IMR-90 (cell line): ENCODE data around the gene CCN6. TPM values are rescaled to one million over a fixed set of nuclear protein-coding genes. Genes with fewer than 3 reads are reported as not detected.

Experiments
- ATAC-seq: fragments of 200-7000 bp; cut with Tn5 transposase; 2 replicates; pipeline ENCODE4 v1.9.1; 2020; ENCODE audit warnings: low read depth, mild to moderate bottlenecking, moderate library complexity
- BruUV-seq: library from RNA; stranded (reverse); fragments of 400-500 nt; replicated peaks from 2 replicates; lab custom pipeline; 2021; lab: Mats Ljungman, UMichigan
- CTCF ChIA-PET: fragments of 300-600 bp; formaldehyde crosslinking; extraction: SDS; loops from one replicate; lab custom pipeline; 2021; ENCODE audit warnings: antibody characterized with exemption; lab: Yijun Ruan, JAX
- POLR2A ChIA-PET: fragments of 300-600 bp; sonication (Branson Sonifier 250); formaldehyde crosslinking; loops from one replicate; lab custom pipeline; 2022; ENCODE audit warnings: antibody characterized with exemption; ENCODE audit not compliant: unreplicated experiment; lab: Charles Lee
- DNase-seq: peaks from one replicate; pipeline ENCODE4 v3.0.0; 2013
- H2AFZ ChIP-seq: replicated peaks from 2 replicates; pipeline ENCODE3; 2013; ENCODE audit warnings: low read length, mild to moderate bottlenecking; ENCODE audit not compliant: poor library complexity
- H2AK5ac ChIP-seq: 2 replicates; pipeline ENCODE4 v1.6.1; 2013; ENCODE audit warnings: low read depth, low read length, inconsistent platforms
- H2AK9ac ChIP-seq: replicated peaks from 2 replicates; pipeline ENCODE3; 2013; ENCODE audit warnings: mild to moderate bottlenecking, low read depth, low read length, moderate library complexity; ENCODE audit not compliant: poor library complexity
- H2BK120ac ChIP-seq: 2 replicates; pipeline ENCODE4 v1.6.1; 2013; ENCODE audit warnings: low read depth, low read length, inconsistent platforms
- H2BK15ac ChIP-seq: 3 replicates; pipeline ENCODE4 v1.6.1; 2013; ENCODE audit warnings: low read depth, low read length, inconsistent platforms
- H2BK20ac ChIP-seq: 2 replicates; pipeline ENCODE4 v1.6.1; 2013; ENCODE audit warnings: low read depth, mild to moderate bottlenecking, inconsistent platforms, low read length, moderate library complexity
- H2BK5ac ChIP-seq: 2 replicates; pipeline ENCODE4 v1.6.1; 2013; ENCODE audit warnings: mild to moderate bottlenecking, low read depth, low read length, inconsistent platforms; ENCODE audit not compliant: poor library complexity, severe bottlenecking
- H3K14ac ChIP-seq: replicated peaks from 2 replicates; pipeline ENCODE4 v1.6.1; 2013; ENCODE audit warnings: low read depth, low read length, inconsistent platforms
- H3K18ac ChIP-seq: 2 replicates; pipeline ENCODE4 v1.6.1; 2013; ENCODE audit warnings: low read depth, low read length, control low read depth
- H3K23ac ChIP-seq: 2 replicates; pipeline ENCODE4 v1.6.1; 2013; ENCODE audit warnings: low read depth, low read length, inconsistent platforms
- H3K27ac ChIP-seq: 2 replicates; pipeline ENCODE4 v1.5.1; 2013; ENCODE audit warnings: mild to moderate bottlenecking, control low read depth, low read length; ENCODE audit not compliant: insufficient read depth
- H3K27me3 ChIP-seq: 2 replicates; pipeline ENCODE4 v1.6.1; 2013; ENCODE audit warnings: low read length; ENCODE audit not compliant: control insufficient read depth, insufficient read depth
- H3K36me3 ChIP-seq: 2 replicates; pipeline ENCODE4 v1.6.1; 2013; ENCODE audit warnings: low read length, mixed read lengths; ENCODE audit not compliant: control insufficient read depth, insufficient read depth
- H3K4ac ChIP-seq: 2 replicates; pipeline ENCODE4 v1.6.1; 2013; ENCODE audit warnings: low read depth, low read length, inconsistent platforms
- H3K4me1 ChIP-seq: 2 replicates; pipeline ENCODE4 v1.6.1; 2013; ENCODE audit warnings: low read length, mixed read lengths; ENCODE audit not compliant: control insufficient read depth, insufficient read depth
- H3K4me2 ChIP-seq: 2 replicates; pipeline ENCODE4 v1.6.1; 2013; ENCODE audit warnings: low read depth, mild to moderate bottlenecking, control low read depth, low read length, moderate library complexity
- H3K4me3 ChIP-seq: 2 replicates; pipeline ENCODE4 v1.5.1; 2013; ENCODE audit warnings: low read depth, mild to moderate bottlenecking, control low read depth, low read length, moderate library complexity; ENCODE audit not compliant: insufficient read depth
- H3K56ac ChIP-seq: 2 replicates; pipeline ENCODE4 v1.6.1; 2013; ENCODE audit warnings: low read length, inconsistent platforms; ENCODE audit not compliant: insufficient read depth; ENCODE audit errors: extremely low read depth
- H3K79me1 ChIP-seq, 2 experiments: 2 replicates each; pipeline ENCODE4 v1.6.1; 2013; ENCODE audit warnings: low read length in 2 of 2, inconsistent platforms in 1 of 2, low read depth in 1 of 2
- H3K9ac ChIP-seq: 2 replicates; pipeline ENCODE4 v1.6.1; 2013; ENCODE audit warnings: low read depth, low read length, control low read depth
- H3K9me1 ChIP-seq: 2 replicates; pipeline ENCODE4 v1.6.1; 2013; ENCODE audit warnings: low read length, inconsistent platforms; ENCODE audit not compliant: insufficient read depth
- H3K9me3 ChIP-seq: 2 replicates; pipeline ENCODE4 v1.6.1; 2013; ENCODE audit warnings: low read length; ENCODE audit not compliant: control insufficient read depth, insufficient read depth
- H4K20me1 ChIP-seq: 2 replicates; pipeline ENCODE4 v1.6.1; 2013; ENCODE audit warnings: low read length, inconsistent platforms; ENCODE audit not compliant: insufficient read depth
- H4K5ac ChIP-seq: 2 replicates; pipeline ENCODE4 v1.6.1; 2013; ENCODE audit warnings: mild to moderate bottlenecking, low read depth, low read length, control low read depth
- H4K8ac ChIP-seq, 2 experiments: 2 replicates each; pipeline ENCODE4 v1.6.1; 2013; ENCODE audit warnings: low read depth in 2 of 2, low read length in 2 of 2, control low read depth in 1 of 2, inconsistent platforms in 1 of 2
- H4K91ac ChIP-seq: 2 replicates; pipeline ENCODE4 v1.6.1; 2013; ENCODE audit warnings: low read depth, low read length, inconsistent platforms; ENCODE audit not compliant: insufficient read depth
- BHLHE40 ChIP-seq: fragments of 150-350 bp; IDR thresholded peaks from 2 replicates; pipeline ENCODE4 v1.6.1; 2016; ENCODE audit warnings: mild to moderate bottlenecking, low read depth, low read length
- CEBPB ChIP-seq: IDR thresholded peaks from 2 replicates; pipeline ENCODE4 v1.6.1; 2012; ENCODE audit warnings: low read depth, low read length, improper control_type of control experiment
- CHD1 ChIP-seq: IDR thresholded peaks from 2 replicates; pipeline ENCODE4 v1.6.1; 2012; ENCODE audit warnings: low read depth, low read length, improper control_type of control experiment
- FOS ChIP-seq: fragments of 150-350 bp; IDR thresholded peaks from 2 replicates; pipeline ENCODE4 v1.6.1; 2016; ENCODE audit warnings: low read depth, low read length
- MAFK ChIP-seq: IDR thresholded peaks from 2 replicates; pipeline ENCODE4 v1.6.1; 2012; ENCODE audit warnings: low read depth, low read length, improper control_type of control experiment
- MAZ ChIP-seq: IDR thresholded peaks from 2 replicates; pipeline ENCODE4 v1.6.1; 2012; ENCODE audit warnings: low read depth, mild to moderate bottlenecking, low read length, improper control_type of control experiment, moderate library complexity, borderline replicate concordance
- MXI1 ChIP-seq: IDR thresholded peaks from 2 replicates; pipeline ENCODE4 v1.6.1; 2012; ENCODE audit warnings: low read depth, mild to moderate bottlenecking, low read length, moderate library complexity, borderline replicate concordance
- NFE2L2 ChIP-seq: fragments of 150-350 bp; IDR thresholded peaks from 2 replicates; pipeline ENCODE4 v1.6.1; 2016; ENCODE audit warnings: low read depth, mild to moderate bottlenecking, low read length
- POLR2A ChIP-seq: IDR thresholded peaks from 2 replicates; pipeline ENCODE4 v1.6.1; 2012; ENCODE audit warnings: mild to moderate bottlenecking, low read depth, low read length
- RAD21 ChIP-seq: IDR thresholded peaks from 2 replicates; pipeline ENCODE4 v1.6.1; 2012; ENCODE audit warnings: low read length, improper control_type of control experiment
- RCOR1 ChIP-seq: IDR thresholded peaks from 2 replicates; pipeline ENCODE4 v1.6.1; 2012; ENCODE audit warnings: mild to moderate bottlenecking, low read length, improper control_type of control experiment; ENCODE audit not compliant: insufficient replicate concordance
- RFX5 ChIP-seq: IDR thresholded peaks from 2 replicates; pipeline ENCODE4 v1.8.0; 2012; ENCODE audit warnings: low read depth, mild to moderate bottlenecking, low read length, moderate library complexity
- SMC3 ChIP-seq: fragments of 150-350 bp; IDR thresholded peaks from 2 replicates; pipeline ENCODE4 v1.6.1; 2016; ENCODE audit warnings: low read depth, mild to moderate bottlenecking, antibody characterized with exemption, low read length, moderate library complexity
- WGBS, 2 experiments: methylation state at CpG; one replicate each; pipeline versions ENCODE4 v1.1.5 to v1.1.7; 2013; ENCODE audit warnings: missing lambda C conversion rate in 2 of 2; ENCODE audit not compliant: insufficient read length in 1 of 2; ENCODE audit errors: extremely low coverage in 2 of 2; 5-methylcytosine and 5-hydroxymethylcytosine counted together
- dilution Hi-C: fragments of 300-500 bp; cut with HindIII; formaldehyde crosslinking; loops from one replicate; pipeline ENCODE4 v1.14.3; 2018; ENCODE audit warnings: low sequenced_read_pairs; ENCODE audit not compliant: unreplicated experiment
- in situ Hi-C: fragments of 300-500 bp; cut with MboI; formaldehyde crosslinking; loops from 3 replicates; pipeline ENCODE4 v1.14.3; 2019; ENCODE audit warnings: low sequenced_read_pairs, inconsistent platforms, mixed read lengths
- intact Hi-C: fragments of 100-400 bp; cut with micrococcal nuclease; formaldehyde crosslinking; loops from 2 replicates; pipeline ENCODE4 v1.10.0; 2022
- polyA plus RNA-seq, 3 experiments: library from polyadenylated mRNA; depleted of rRNA; stranded (reverse); fragments of >200 nt; gene quantifications; 2 replicates each; pipeline ENCODE4 v1.2.3, GENCODE V29; 2012; ENCODE audit warnings: low replicate concordance in 1 of 3
- total RNA-seq: library from RNA; depleted of rRNA; stranded (reverse); fragments of >200 nt; gene quantifications from 2 replicates; pipeline ENCODE4 v1.2.3, GENCODE V29; 2012
- TF ChIP-seq, protein P1 (sequence below): fragments of 150-350 bp; IDR thresholded peaks from 2 replicates; pipeline ENCODE4 v1.6.1; 2016; ENCODE audit warnings: low read depth, mild to moderate bottlenecking, low read length, moderate library complexity, borderline replicate concordance
- TF ChIP-seq, protein P2 (sequence below): fragments of 150-350 bp; IDR thresholded peaks from 2 replicates; pipeline ENCODE4 v1.6.1; 2017; ENCODE audit warnings: mild to moderate bottlenecking, antibody characterized with exemption, low read length, low read depth
- TF ChIP-seq, protein P3 (sequence below): conservative IDR thresholded peaks from 2 replicates; pipeline ENCODE4 v1.5.1; 2012; ENCODE audit warnings: mild to moderate bottlenecking, low read depth, low read length, improper control_type of control experiment

Gene CCN6
- total and polyA plus RNA-seq, 2 of the 4 experiments (the other 2 are of a cell fraction): not detected

DNA sequence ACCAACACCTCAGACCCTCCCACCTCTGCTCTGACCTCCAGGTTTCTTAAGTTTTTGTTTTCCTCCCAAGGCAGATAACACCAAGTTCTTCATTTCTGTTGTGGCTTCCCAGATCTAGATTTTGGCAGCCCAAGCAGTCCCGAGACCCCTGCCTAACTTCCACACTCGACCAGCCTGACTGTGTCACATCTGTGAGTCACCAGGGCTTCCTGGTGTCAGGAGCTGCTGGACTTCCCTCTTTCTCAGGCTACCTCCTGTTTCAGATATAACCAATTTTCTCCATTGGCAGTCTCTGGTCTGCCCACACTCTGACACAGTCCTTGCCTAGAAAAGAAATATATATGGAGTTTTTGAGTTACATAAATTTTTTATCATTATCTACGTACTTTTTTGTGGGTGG, 46.1 kb upstream of the CCN6 start:
- Histone ChIP-seq H2BK15ac (0 out of 3 replicates have a peak overlapping the region, but pooled peaks have one; percentile 35), H4K91ac (peak overlapping the region; percentile 32; the same call in 1 of the 2 replicates), H3K56ac (no peak overlapping the region), H4K8ac (peak overlapping the region in 1 of 2 experiments; percentile 27; a peak in 2 of 4 replicates), H3K23ac (no peak overlapping the region), H3K18ac (no peak overlapping the region), H3K27ac (no peak overlapping the region), H4K20me1 (no peaks in the 10 kb centered on the region), H3K4me3 (no peak overlapping the region), H2BK120ac (0 out of 2 replicates have a peak overlapping the region, but pooled peaks have one; percentile 13), H3K4me2 (no peak overlapping the region; the same call in 1 of the 2 replicates), H3K14ac (no peak overlapping the region), H3K4me1 (peaks cover 16% of the 10 kb centered on the region), H3K79me1 (no peaks in the 10 kb centered on the region), H2AFZ (no peak overlapping the region), H3K9me3 (no peaks in the 10 kb centered on the region), H2BK5ac (no peak overlapping the region), H2AK9ac (no peak overlapping the region), H3K4ac (peak overlapping the region; percentile 27; the same call in 1 of the 2 replicates), H3K9ac (no peak overlapping the region), H3K27me3 (no peaks in the 10 kb centered on the region), H4K5ac (no peak overlapping the region), H3K36me3 (no peaks in the 10 kb centered on the region), H2BK20ac (no peak overlapping the region), H2AK5ac (peak overlapping the region; percentile 63; the same call in 1 of the 2 replicates), H3K9me1 (peaks cover 8% of the 10 kb centered on the region; the same call in 1 of the 2 replicates)
- dilution Hi-C loops (no loop called here), intact Hi-C loops (no loop called here), in situ Hi-C loops (no loop called here)
- no TSS peak for BruUV-seq
- TF ChIP-seq BHLHE40 (no peak), MXI1 (no peak), CEBPB (no peak), CHD1 (no peak), FOS (no peak), MAFK (no peak), RCOR1 (no peak), NFE2L2 (no peak), POLR2A (no peak), RAD21 (no peak), SMC3 (no peak), RFX5 (no peak), MAZ (no peak)
- TF ChIP-seq, protein P1, sequence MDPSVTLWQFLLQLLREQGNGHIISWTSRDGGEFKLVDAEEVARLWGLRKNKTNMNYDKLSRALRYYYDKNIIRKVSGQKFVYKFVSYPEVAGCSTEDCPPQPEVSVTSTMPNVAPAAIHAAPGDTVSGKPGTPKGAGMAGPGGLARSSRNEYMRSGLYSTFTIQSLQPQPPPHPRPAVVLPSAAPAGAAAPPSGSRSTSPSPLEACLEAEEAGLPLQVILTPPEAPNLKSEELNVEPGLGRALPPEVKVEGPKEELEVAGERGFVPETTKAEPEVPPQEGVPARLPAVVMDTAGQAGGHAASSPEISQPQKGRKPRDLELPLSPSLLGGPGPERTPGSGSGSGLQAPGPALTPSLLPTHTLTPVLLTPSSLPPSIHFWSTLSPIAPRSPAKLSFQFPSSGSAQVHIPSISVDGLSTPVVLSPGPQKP: no peak
- TF ChIP-seq, protein P2, sequence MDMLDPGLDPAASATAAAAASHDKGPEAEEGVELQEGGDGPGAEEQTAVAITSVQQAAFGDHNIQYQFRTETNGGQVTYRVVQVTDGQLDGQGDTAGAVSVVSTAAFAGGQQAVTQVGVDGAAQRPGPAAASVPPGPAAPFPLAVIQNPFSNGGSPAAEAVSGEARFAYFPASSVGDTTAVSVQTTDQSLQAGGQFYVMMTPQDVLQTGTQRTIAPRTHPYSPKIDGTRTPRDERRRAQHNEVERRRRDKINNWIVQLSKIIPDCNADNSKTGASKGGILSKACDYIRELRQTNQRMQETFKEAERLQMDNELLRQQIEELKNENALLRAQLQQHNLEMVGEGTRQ: no peak
- TF ChIP-seq, protein P3, sequence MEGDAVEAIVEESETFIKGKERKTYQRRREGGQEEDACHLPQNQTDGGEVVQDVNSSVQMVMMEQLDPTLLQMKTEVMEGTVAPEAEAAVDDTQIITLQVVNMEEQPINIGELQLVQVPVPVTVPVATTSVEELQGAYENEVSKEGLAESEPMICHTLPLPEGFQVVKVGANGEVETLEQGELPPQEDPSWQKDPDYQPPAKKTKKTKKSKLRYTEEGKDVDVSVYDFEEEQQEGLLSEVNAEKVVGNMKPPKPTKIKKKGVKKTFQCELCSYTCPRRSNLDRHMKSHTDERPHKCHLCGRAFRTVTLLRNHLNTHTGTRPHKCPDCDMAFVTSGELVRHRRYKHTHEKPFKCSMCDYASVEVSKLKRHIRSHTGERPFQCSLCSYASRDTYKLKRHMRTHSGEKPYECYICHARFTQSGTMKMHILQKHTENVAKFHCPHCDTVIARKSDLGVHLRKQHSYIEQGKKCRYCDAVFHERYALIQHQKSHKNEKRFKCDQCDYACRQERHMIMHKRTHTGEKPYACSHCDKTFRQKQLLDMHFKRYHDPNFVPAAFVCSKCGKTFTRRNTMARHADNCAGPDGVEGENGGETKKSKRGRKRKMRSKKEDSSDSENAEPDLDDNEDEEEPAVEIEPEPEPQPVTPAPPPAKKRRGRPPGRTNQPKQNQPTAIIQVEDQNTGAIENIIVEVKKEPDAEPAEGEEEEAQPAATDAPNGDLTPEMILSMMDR: no peak
- ChIA-PET CTCF (interaction anchor here (1.1 to 2.1 kb wide), 3 partner anchors 18 to 35 kb away, joined by 3 to 6 read pairs (median 4); no protein-coding TSS in a partner anchor), POLR2A (interaction anchor here (0.6 kb wide), 1 partner anchor 43 kb away, joined by 3 read pairs; no protein-coding TSS in a partner anchor)
- ATAC-seq (peak; percentile 32; the same call in 1 of the 2 replicates), DNase-seq (peak; percentile 52)
- 17% methylated on average over 2 of the region's 3 CpGs; no CpG with 5 or more reads in 1 of the 2 experiments for WGBS, 2 experiments
